Activated T-cell treated with anti-CD3 and anti-CD28 coated beads for 4 hours (primary cell): Measurements from ENCODE around the gene ZNF592.

ENCODE experiments used
- DNase-seq: peaks from one replicate; pipeline ENCODE4 v3.0.0-alpha.2; 2020

ZNF592 gene

GRCh38 chr15:84782346-84782745 lies 34.0 kb downstream of the ZNF592 start:
- DNase-seq: no peak

- DNase-seq: no peak
These were observed 35.3 kb downstream of the ZNF592 start for GRCh38 chr15:84783493-84784251.

- no peak for DNase-seq
These were observed 35.9 kb downstream of the ZNF592 start for GRCh38 chr15:84784262-84784661.

- DNase-seq: no peak
These were observed 36.7 kb downstream of the ZNF592 start for GRCh38 chr15:84785053-84785452.

GRCh38 chr15:84788500-84788899 lies 40.1 kb downstream of the ZNF592 start:
- DNase-seq: no peak

- DNase-seq: no peak
These were observed 41.4 kb downstream of the ZNF592 start for GRCh38 chr15:84789762-84790161.

GRCh38 chr15:84790676-84791075 lies 42.3 kb downstream of the ZNF592 start:
- no peak for DNase-seq

GRCh38 chr15:84791763-84792162 lies 43.4 kb downstream of the ZNF592 start:
- DNase-seq: no peak

GRCh38 chr15:84793431-84794161 lies 45.2 kb downstream of the ZNF592 start:
- no peak for DNase-seq

- DNase-seq: no peak
These were observed 45.8 kb downstream of the ZNF592 start for GRCh38 chr15:84794162-84794547.

- no peak for DNase-seq
These were observed 46.8 kb downstream of the ZNF592 start for GRCh38 chr15:84795186-84795585.

GRCh38 chr15:84797212-84797611 lies 48.8 kb downstream of the ZNF592 start:
- DNase-seq: no peak

- DNase-seq: no peak
These were observed 49.4 kb downstream of the ZNF592 start for GRCh38 chr15:84797801-84798200.

- DNase-seq: no peak
These were observed 50.1 kb downstream of the ZNF592 start for GRCh38 chr15:84798436-84798946.

GRCh38 chr15:84799511-84800187 lies 51.3 kb downstream of the ZNF592 start:
- DNase-seq: no peak

GRCh38 chr15:84800365-84800806 lies 52.0 kb downstream of the ZNF592 start:
- no peak for DNase-seq

GRCh38 chr15:84804005-84804900 lies 55.9 kb downstream of the ZNF592 start:
- no peak for DNase-seq

- no peak for DNase-seq
These were observed 56.8 kb downstream of the ZNF592 start for GRCh38 chr15:84805221-84805620.

GRCh38 chr15:84807228-84807627 lies 58.8 kb downstream of the ZNF592 start:
- no peak for DNase-seq

- no peak for DNase-seq
These were observed 61.9 kb downstream of the ZNF592 start for GRCh38 chr15:84810073-84810840.

- DNase-seq: no peak
These were observed 62.8 kb downstream of the ZNF592 start for GRCh38 chr15:84811151-84811550.

- DNase-seq: no peak
These were observed 63.4 kb downstream of the ZNF592 start for GRCh38 chr15:84811828-84812227.
